Activated CD8-positive, alpha-beta memory T cell treated with anti-CD3 and anti-CD28 coated beads for 4 hours (primary cell): ENCODE results near the gene OR2M5.

Experiments
- DNase-seq, 2 donors: peaks; one replicate each; pipeline ENCODE4 v3.0.0-alpha.2; 2020; ENCODE audit warnings: low read depth in 2 of 2

OR2M5 gene, protein sequence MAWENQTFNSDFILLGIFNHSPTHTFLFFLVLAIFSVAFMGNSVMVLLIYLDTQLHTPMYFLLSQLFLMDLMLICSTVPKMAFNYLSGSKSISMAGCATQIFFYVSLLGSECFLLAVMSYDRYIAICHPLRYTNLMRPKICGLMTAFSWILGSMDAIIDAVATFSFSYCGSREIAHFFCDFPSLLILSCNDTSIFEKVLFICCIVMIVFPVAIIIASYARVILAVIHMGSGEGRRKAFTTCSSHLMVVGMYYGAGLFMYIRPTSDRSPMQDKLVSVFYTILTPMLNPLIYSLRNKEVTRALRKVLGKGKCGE

DNA sequence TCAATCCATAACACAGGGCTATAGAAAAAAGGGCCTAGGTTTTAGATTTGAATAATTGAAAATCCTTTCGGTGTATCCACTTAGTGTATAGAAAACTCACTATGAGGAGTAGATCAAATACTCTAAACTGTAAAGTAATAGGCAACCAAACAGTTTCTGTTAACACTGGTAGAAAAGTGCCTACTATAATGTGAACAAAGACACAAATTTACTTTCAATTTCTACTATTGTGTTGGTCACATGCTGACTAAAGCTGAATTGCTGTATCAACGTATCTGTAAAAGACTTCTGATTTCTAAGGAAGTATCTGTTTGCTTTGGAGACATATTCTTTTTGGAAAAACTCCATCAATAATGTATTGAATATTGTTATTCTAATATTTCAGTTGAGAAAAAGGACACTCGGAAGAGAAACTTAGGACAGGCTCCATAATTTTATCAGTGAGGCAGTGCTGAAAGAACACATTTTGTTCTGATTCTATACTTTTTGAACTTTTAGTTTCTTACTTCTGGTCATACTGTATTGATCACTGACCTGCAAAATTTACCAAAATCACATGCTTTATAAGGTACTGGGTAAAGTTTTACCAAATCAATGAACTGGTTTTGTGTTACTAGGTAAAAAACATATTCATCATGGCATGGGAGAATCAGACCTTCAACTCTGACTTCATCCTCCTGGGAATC, at the start of gene OR2M5:
TSS of gene OR2M5 (plus strand) at position 636 of the 686 bp plus-strand sequence. CDS start at position 636, 0 bp downstream.
- DNase-seq = no peak

DNA sequence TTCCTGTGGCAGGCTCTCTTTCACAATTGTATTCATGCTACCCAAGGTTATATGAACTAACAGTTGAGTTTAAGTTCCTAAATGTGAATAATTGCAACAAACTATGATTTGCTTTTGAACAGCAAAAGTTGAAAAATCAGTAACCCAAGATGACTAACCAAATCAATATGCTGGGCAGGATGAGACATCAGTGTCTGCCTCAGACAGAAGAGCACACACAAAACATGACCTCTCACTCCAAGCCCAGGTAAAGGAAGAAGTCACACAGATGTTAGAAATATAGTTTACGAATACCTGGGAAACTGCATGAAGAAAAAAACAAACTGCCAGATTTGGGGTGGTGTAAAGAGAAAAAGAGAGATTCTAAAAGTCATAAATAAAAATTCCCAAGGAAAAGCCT, 46.4 kb upstream of the OR2M5 start:
- DNase-seq = no peak

DNA sequence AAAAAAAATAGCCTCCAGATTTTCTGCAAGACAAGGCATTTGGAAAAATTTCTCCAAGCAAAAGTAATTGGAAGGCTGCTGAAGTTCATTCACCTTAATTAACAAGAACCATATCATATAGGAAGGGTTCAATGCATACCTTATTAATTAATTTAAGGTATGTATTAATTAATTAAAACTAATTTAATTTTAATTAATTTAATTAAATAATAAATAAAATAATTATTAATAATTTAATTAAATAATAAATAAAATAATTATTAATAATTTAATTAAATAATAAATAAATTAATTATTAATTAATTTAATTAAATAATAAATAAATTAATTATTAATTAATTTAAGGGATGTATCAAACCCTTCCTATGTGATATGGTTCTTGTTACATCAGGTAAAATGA, 42.1 kb upstream of the OR2M5 start:
- no peak for DNase-seq

DNA sequence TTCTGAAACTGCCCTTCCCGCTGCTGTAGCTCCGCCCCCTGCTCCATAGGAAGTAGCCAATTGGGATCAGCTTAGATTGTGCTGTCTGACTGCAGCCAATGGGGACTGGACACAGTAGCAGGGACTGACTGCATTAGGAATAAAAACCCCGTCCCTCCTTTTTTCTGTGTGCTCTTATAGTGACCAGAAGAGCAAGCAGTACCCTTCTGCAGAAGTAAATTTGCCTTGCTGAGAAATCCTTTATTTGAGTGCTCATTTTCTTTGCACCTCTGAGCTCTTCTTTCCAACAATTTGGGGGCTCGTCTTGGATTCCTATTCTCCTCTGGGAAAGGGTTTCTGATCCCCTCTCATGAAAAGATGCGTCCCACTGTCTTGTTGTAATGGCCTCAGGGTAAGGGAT, 33.8 kb upstream of the OR2M5 start:
- no peak for DNase-seq

DNA sequence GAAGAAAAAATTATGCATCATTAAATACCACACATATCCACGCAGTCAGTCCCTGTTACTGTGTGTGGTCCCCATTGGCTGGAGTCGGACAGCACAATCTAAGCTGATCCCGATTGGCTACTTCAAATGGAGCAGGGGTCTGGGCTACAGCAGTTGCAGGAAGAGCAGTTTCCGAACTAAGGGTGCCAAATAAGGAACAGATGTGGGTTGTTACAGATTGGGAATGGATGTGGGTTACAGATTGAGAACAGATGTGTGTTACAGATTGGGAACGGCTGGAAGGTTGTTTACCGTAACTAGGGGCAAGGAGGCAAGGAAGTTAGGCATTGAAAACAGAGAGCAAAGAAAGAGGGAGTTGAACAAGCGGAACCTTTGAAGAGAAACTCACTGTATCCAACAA, 30.1 kb upstream of the OR2M5 start:
- no peak for DNase-seq

DNA sequence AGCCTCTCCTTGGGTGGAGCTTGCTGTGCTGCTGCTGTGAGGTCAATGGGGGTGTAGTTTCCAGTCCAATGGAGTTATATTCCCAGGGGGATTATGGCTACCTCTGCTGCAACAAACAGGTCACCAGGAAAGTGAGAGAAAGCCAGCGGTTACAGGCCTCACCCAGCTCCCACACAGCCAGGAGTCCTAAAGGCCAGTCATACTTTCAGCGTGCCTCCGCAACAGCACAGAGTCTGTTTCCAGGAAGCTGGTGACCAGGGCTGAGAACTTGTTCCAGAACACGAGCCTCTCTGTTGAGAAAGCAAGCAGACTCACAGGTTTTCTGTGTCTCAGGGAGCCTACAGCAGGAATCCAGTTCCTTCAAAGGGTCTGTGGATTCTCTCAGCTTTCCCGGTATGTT, 17.3 kb upstream of the OR2M5 start:
- no peak for DNase-seq

DNA sequence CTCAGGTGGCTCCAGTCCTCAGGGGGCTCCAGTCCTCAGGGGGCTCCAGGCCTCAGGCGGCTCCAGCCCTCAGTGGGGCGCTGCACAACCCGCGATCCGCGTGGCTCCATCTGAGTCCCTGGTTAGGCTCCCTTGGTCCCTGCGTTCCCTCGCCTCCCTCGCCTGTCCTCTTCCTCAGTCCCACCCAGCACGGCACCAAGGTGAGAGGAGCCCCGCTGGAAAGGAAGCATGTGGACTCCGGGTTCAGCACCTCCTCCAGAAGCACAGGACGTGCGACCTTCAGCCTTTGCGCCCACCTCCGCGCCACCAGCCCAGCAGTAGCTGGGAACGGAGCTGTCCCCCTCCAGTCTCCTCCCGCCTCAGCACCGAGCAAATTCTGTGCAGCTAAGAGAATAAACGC, 8.1 kb upstream of the OR2M5 start:
- DNase-seq = no peak

DNA sequence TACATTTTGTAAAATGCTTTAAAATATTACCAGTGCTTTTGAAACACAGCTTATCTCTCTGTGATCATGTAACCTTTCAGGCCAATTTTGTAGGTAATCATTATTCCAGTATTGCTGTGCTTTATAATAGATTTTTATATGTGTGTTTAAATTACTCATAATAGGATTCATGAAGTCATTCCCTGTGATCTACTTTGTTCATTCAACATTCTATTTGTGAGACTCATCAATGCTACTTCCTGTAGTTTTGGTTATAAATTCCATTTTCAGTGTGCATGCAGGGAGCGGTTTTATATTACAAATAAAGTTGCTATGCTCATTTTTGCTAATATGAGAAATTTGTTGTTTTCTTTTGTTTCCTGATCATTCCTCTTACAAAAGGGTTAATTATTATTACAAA, 4.1 kb upstream of the OR2M5 start:
- no peak for DNase-seq

DNA sequence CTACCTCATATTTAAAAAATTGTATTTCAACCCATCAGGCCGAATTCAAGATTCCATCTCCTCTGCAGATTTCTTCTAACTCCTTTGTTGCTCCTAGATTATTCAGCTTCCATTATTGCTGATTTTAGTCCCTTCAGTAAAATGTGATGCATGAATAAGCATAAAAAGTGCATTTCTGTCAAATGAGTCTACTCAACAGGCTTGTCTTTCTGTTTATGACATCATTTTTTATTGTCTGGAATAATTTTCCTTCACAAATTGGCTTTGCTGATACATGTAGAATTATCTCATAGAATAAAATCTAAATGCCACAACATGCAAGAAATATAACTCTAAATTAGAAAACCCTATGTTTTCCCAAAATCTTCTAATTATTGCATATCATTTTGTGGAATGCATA, 1.6 kb upstream of the OR2M5 start:
- DNase-seq = no peak

DNA sequence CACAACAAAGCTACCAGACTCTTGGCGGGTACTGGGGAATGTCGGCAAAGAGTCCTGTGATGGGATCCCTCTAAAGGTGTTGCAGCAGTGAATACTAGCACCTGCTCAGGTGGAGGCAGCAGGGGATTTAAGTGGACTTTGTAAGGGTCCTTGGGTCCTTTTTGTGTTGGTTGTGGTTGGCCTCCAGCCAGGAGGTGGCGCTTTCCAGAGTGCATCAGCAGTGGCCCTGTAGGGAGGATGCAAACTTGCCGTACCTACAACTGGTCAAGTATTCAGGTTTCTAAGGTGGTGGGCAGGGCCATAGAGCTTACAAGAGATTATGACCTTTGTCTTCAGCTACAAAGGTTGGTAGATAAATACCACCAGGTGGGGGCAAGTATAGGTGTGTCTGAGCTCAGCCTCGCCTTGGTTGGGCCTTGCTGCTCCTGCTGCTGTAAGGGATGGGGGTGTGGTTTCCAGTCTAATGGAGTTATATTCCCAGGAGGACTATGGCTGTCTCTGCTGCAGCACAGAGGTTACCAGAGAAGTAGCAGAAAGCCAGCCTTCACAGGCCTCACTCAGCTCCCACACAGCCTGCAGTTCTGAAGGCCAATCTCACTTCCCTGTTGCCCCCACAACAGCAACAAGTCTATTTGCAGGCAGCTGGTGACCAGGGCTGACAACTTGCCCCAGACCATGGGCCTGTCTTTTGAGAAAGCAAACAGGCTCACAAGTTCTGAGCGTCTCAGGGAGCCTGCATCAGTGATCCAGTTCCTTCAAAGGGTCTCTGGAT, 7.3 kb downstream of the OR2M5 start:
- no peak for DNase-seq

DNA sequence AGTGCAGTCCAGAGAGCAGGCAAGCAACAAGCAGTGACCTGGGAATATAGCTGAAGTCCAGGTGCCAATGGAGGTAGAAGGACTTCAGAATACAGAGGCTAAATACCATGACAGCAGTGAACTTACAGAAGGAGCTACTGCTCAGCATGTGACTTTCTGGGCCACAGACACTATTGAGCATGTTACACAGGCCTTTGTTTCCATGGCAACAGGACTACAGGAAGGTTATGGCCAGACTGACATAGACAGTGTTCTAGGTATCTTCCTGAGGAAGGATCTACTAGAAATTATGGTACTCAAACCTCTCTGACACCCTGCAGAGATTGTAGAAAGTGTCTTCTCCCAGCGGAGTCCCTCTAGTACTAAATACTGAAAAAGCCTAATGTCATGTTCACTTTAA, 11.0 kb downstream of the OR2M5 start:
- DNase-seq = no peak

DNA sequence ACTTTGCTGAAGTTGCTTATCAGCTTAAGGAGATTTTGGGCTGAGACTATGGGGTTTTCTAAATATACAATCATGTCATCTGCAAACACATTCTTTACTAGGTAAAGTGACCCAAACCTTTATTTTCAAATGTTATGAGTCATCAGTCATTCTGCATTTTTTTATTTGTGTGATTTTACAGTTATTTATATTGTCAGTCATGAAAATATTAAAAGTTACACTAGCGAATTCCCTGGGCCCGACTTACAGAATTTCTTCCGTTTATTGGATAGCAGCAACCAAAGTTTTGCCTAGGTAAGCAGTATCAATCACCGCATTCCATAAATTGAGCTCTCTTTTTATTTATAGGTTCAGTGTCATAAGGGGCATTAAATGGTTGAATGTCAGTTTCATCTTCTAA, 13.8 kb downstream of the OR2M5 start:
- no peak for DNase-seq

DNA sequence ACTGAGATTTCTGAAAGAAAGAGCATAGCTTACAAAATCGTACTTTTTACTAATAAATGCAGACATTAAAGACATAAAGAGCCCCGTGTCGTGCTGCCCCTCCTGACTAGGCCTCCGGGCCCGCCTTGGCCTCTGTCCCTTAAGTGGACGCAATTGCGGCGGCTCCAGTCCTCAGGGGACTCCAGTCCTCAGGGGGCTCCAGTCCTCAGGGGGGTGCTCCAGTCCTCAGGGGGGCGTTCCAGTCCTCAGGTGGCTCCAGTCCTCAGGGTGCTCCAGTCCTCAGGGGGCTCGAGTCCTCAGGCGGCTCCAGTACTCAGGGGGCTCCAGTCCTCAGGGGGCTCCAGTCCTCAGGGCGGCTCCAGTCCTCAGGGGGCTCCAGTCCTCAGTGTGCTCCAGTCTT, 19.1 kb downstream of the OR2M5 start:
- no peak for DNase-seq

DNA sequence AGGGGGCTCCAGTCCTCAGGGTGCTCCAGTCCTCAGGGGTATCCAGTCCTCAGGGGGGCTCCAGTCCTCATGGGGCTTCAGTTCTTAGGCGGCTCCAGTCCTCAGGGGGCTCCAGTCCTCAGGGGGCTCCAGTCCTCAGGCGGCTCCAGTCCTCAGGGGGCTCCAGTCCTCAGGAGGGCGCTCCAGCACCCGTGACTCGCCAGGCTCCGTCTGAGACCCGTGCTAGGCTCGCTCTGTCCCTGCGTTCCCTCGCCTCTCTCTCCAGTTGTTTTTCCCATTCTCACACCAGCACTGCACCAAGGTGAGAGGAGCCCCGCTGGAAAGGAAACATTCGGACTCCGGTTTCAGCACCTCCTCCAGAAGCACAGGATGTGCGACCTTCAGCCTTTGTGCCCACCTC, 20.2 kb downstream of the OR2M5 start:
- no peak for DNase-seq

DNA sequence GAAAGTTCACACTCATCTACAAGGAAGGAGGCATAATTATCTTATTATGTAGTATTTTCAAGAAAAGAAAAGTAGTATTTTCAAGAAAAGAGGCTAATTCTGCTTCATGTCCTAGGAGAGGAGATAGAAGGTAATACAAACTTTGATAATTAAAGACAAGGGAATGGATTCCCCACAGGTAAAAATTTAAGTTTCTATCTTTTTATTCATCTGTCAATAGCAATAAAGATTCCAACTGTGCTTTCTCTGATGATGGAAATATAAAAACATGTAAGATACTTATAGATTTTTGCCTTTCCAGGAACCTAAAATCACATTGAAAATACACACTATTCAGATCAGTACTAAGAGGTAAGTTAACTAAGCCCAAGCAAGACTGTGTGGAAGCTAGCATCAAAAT, 29.6 kb downstream of the OR2M5 start, which contains the start of gene OR2M2:
TSS of gene OR2M2 (plus strand) at position 301 of the 400 bp plus-strand sequence. CDS start 5,165 bp downstream, outside the sequence.
- DNase-seq = no peak

DNA sequence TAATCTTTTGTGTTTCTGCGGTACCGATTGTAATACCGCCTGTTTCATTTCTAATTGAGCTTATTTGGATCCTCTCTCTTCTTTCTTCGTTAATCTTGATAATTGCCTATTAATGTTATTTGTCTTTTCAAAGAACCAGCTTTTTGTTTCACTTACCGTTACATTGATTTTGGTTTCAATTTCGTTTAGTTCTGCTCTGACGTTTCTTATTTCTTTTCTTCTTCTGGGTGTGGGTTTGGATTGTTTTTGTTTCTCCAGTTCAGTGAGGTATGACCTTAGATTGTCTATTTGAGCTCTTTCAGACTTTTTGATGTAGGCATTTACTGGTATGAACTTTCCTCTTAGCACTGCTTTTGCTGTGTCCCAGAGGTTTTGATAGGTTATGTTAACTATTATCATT, 39.0 kb downstream of the OR2M5 start:
- no peak for DNase-seq

DNA sequence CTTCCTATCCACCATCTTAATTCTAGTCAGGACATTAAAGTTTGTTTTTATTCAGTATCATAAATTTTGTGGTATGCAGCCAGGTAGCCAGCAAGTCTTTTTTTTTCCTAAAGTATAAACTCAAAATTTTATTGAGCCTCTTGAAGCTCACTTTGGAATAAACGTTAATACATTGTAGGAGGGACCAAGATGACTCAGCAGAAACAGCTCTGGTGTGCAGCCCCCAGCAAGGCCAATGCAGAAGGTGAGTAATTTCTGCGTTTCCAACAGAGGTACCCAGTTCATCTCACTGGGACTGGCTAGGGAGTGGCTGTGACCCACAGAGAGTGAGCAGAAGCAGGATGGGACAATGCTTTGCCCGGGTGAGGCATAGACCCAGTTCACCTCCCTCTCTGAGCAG, 42.4 kb downstream of the OR2M5 start:
- no peak for DNase-seq

DNA sequence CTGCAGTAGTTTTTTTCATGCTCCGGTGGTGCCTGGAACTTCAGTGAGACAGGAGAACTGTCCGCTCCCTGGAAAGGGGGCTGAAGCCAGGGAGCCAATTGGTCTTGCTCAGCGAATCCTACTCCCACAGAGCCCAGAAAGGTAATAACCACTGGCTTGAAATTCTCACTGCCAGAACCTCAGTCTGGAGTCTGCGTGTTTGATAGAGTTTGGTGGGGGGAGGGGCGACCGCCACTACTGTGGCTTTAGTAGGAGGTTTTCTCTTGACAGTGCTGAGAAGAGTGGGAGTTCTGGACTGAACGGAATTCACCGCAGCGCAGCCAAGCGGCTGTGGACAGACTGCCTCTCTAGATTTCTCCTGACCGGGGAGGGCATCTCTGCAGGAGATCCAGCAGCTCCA, 44.1 kb downstream of the OR2M5 start:
- no peak for DNase-seq

DNA sequence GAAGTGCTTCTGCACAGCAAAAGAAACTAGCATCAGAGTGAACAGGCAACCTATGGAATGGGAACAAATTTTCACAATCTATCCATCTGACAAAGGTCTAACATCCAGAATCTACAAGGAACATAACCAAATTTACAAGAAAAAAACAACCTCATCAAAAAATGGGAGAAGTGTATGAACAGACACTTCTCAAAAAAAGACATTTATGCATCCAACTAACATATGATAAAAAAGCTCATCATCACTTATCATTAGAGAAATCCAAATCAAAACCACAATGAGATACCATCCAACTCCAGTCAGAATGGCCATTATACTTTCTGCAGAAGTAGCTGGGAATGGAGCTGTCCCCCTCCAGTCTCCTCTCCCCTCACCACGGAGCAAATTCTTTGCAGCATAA, 49.2 kb downstream of the OR2M5 start:
- no peak for DNase-seq
